ENCODE results near the gene CHRNB4.
"Not testable (repeated sequence)": the region's sequence is repeated elsewhere in the genome, so short reads cannot be mapped to it uniquely, and the experiment has no call there.

CHRNB4 gene

GRCh38 chr15:78614021-78614420, 27.0 kb downstream of the CHRNB4 start:
- DNase-seq, result no peak

GRCh38 chr15:78609551-78609950, 31.5 kb downstream of the CHRNB4 start:
- not testable (repeated sequence) for DNase-seq

- DNase-seq, result no peak
These were observed 35.3 kb downstream of the CHRNB4 start for GRCh38 chr15:78605680-78606079.

GRCh38 chr15:78605201-78605600, 35.8 kb downstream of the CHRNB4 start:
- DNase-seq, result no peak

- no peak for DNase-seq
These were observed 36.6 kb downstream of the CHRNB4 start for GRCh38 chr15:78604420-78604819.

GRCh38 chr15:78603467-78603866, 37.5 kb downstream of the CHRNB4 start:
- DNase-seq, result no peak

GRCh38 chr15:78599189-78599588, 41.8 kb downstream of the CHRNB4 start:
- no peak for DNase-seq

GRCh38 chr15:78598348-78598747, 42.7 kb downstream of the CHRNB4 start:
- DNase-seq, result no peak

- DNase-seq, result no peak
These were observed 43.4 kb downstream of the CHRNB4 start for GRCh38 chr15:78597583-78597982.

- DNase-seq, result no peak
These were observed 66.1 kb downstream of the CHRNB4 start for GRCh38 chr15:78574944-78575343.

Measured in MV-4-11 (cell line).